Coronary artery (tissue), 2 donors: Measurements from ENCODE around the gene ONECUT3.
A peak's percentile ranks its signal among the peaks of the same experiment; 100 is the strongest.

Experiments used
- DNase-seq: peaks from one replicate; pipeline ENCODE4 v3.0.0-alpha.2; 2017; ENCODE audit warnings: low spot score
- H3K27ac ChIP-seq, 2 donors: fragments of 200-600 bp; sonication (generic); one replicate each; pipeline ENCODE4 v1.5.1; 2016 to 2019
- H3K4me3 ChIP-seq: fragments of 200-600 bp; sonication (generic); 2 replicates; pipeline ENCODE4 v1.5.1; 2016; ENCODE audit warnings: mild to moderate bottlenecking, moderate library complexity
- TF ChIP-seq, protein P1 (sequence below): fragments of 200-600 bp; sonication (generic); IDR thresholded peaks from one replicate; pipeline ENCODE4 v1.5.1; 2019; ENCODE audit warnings: antibody characterized with exemption

The ONECUT3 gene

DNA sequence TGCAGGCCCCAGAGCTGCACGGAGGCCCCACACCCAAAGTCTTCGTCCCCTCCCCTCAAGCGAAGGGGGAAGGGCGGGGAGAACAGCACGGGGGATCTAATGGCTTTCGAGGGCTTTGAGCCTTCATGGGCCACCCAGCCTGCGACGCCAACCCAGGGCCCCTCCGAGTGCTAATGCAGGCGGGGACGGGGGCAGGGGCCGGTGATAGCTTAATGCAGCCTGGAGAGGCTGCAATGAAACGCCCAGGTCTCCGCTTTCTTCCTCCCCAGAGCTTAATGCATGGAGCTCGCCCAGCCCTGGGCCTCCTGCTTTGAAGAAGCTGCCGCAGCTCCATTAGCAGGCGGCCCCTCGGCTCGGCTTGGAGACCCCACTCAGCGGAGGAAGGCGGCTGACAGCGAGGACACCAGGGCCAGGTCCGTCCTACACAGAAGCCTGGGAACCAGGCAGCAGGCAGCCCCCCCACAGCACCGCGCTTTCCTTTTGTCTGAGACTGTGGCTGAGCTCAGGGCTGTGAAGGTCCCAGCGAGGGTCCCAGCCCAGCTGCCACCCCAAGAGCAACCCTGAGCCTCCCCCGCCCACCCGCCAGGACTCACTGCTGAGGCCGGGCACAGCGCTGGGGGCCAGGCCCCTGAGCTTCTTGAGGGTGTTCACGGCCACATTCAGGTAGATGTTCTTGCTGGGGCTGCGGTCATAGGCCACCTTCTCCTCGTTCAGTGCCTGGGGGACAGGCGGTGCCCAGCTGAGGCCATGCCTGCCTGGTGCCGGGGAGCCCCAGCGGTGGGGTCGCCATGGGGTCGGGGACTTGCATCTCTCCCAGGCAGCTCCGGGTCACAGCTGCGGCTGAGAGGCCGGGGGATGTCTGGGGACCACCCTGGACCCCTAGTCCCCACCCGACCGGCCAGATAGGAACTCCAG is 66.3 kb downstream of the ONECUT3 start:
- no peak overlapping the region for H3K4me3 ChIP-seq
- TF ChIP-seq, protein P1, sequence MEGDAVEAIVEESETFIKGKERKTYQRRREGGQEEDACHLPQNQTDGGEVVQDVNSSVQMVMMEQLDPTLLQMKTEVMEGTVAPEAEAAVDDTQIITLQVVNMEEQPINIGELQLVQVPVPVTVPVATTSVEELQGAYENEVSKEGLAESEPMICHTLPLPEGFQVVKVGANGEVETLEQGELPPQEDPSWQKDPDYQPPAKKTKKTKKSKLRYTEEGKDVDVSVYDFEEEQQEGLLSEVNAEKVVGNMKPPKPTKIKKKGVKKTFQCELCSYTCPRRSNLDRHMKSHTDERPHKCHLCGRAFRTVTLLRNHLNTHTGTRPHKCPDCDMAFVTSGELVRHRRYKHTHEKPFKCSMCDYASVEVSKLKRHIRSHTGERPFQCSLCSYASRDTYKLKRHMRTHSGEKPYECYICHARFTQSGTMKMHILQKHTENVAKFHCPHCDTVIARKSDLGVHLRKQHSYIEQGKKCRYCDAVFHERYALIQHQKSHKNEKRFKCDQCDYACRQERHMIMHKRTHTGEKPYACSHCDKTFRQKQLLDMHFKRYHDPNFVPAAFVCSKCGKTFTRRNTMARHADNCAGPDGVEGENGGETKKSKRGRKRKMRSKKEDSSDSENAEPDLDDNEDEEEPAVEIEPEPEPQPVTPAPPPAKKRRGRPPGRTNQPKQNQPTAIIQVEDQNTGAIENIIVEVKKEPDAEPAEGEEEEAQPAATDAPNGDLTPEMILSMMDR, result no peak
- DNase-seq, result no peak
- H3K27ac ChIP-seq, result no peak overlapping the region

DNA sequence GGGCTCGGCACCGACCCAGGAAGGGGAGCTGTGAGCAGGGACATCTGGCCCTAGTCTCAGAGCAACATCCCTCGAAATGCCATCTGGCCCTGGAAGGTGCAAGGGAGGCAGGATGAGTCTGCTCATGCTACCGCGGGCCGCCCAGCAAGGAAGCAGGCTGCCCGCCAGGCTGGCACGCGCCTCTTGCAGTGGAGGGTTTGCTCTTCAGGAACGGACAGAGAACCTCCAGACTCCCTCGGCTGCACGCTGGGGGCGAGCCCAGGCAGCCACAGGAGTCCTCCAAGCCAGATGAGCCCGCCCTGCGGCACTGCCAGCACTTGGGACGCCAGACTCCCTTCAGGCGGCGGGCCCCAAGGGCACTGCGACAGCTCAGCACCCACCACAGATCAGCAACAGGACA is 68.9 kb downstream of the ONECUT3 start:
- TF ChIP-seq, protein P1, result no peak
- Histone ChIP-seq H3K4me3 (no peak overlapping the region), H3K27ac (no peak overlapping the region)
- DNase-seq, result no peak

DNA sequence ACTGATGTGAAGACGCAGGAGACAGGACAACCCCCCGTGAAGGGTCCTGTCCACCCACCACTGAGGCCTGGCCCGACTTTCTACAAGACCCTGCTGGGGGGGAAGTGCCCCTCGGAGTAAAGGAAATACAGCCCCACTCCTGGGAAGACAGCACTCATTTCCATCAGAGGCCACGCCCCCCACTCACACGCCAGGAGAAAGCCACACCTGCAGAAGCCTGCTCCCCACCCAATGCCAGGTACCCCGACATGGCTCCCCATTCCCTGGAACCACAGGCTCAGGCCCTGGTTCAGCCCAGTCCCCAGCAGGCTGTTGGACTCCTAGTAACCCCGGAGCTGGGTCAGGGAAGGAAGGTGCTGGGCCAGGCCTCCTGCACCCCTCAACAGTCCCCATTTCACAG is 69.7 kb downstream of the ONECUT3 start:
- Histone ChIP-seq H3K27ac (no peak overlapping the region), H3K4me3 (no peak overlapping the region)
- TF ChIP-seq, protein P1, result no peak
- DNase-seq, result no peak

DNA sequence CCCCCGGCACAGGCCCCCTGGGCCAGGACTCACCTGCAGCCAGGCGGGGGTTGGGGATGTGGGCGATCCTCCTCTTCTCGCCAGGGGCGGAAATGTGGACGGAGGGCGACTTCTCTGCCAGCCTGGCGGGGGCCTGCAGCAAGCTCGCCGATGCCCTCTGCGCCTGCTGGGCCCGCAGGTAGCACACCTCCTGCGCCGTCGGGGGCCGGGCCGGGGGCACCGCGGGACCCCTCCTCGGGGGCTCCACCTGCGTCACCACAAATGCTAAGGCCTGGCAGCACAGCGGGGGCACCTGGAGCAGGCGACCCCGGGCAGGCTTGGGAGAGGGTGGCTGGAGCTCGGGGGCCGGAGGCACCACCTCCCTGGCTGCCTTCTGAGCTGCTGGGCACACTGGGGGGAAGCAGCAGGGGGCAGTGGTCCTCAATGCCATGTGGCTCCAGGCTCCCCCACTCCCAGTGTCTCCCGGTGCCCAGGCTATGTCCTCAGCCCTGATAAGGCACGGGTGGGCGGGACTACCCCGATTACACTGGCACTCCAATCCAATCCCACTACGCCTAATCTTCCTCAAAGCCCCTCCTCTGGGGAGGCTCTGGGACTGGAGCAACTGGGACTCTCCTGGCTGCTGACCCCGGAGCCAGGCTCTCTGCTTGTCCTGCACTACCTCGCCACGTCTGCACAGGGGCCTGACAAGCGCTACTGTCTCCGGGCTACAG is 70.4 kb downstream of the ONECUT3 start:
- H3K4me3 ChIP-seq, result no peak overlapping the region
- no peak overlapping the region for H3K27ac ChIP-seq
- no peak for DNase-seq
- TF ChIP-seq, protein P1, result no peak

DNA sequence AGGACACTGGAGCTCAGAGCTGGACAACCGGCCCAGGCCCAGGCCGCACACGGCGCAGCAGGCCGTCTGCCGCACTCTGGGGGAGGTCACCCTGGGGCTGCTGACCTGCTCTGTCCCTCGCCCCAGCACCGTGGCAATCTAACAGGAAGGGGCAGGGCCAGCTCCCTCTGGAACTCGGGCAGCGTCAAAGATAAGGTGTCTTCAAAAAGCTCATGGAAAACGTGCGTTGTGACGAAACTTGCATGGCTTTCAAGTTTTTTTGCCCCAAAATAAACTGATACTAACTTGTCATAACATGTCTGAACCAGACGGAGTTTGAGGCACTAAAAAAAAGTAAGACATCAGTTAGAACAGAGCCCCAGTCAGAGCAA is 70.9 kb downstream of the ONECUT3 start:
- TF ChIP-seq, protein P1, result no peak
- H3K4me3 ChIP-seq, result no peak overlapping the region

DNA sequence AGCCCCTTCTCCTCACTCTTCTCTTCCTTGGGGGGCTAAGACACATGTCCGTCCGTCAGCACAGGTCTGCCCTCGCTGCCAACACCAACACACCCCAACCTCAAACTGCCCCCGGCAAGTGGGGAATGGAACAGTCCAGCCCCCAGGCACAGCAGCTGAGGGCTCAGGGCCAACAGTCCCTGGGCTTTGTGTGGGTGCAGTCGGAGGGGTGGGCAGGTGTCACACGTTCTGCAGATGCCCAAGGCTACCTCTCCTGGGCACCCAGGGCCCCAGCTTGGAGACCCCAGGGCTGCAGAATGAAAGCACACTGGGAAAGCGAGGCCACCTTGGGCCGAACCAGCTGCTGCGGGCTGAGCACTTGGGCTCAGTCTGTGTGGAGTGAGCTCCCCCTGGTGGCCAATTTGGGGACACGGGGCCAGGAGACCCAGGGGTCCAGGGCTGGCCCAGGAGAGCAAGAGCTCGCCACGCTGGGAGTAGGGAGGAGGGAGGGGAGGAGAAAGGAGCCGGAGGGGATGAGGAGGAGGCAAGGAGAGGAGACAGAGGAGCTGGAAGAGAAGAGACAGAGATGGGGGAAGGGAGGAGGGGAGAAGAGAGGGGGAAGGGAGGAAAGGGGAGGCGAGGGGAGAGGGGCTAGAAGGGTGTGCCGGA is 72.7 kb downstream of the ONECUT3 start:
- TF ChIP-seq, protein P1, result peak; percentile 75
- Histone ChIP-seq H3K27ac (no peak overlapping the region), H3K4me3 (no peak overlapping the region)
- no peak for DNase-seq

More for the DNA sequence above, 70.9 kb downstream of the ONECUT3 start:
- DNase-seq, result no peak
- no peak overlapping the region for H3K27ac ChIP-seq
